HepG2 (cell line): ENCODE measurements around the gene PRMT5. TPM values are rescaled to one million over a fixed set of nuclear protein-coding genes. Genes with fewer than 3 reads are reported as not detected.
A peak's percentile ranks its signal among the peaks of the same experiment; 100 is the strongest.
"Not testable (repeated sequence)": the region's sequence is repeated elsewhere in the genome, so short reads cannot be mapped to it uniquely, and the experiment has no call there.

Experiments used
- CBFB ChIP-seq: sonication (generic); formaldehyde crosslinking; IDR thresholded peaks from 2 replicates; pipeline ENCODE4 v1.4.0; 2020; ENCODE audit warnings: missing genetic modification reagents
- ERF ChIP-seq: IDR thresholded peaks from 2 replicates; pipeline ENCODE4 v1.6.1; 2018; ENCODE audit warnings: missing biosample characterization, missing genetic modification reagents
- FOXA1 ChIP-seq, 2 experiments: fragments of 450-650 bp in 1 of 2; sonication (generic) in 1 of 2; formaldehyde crosslinking in 1 of 2; IDR thresholded peaks; 2 replicates each; pipeline versions ENCODE4 v1.4.0 to v1.6.1; 2016 to 2020; ENCODE audit warnings: missing genetic modification reagents in 1 of 2
- FOXP1 ChIP-seq, 2 experiments: fragments of 450-650 bp in 1 of 2; IDR thresholded peaks; 2 replicates each; pipeline ENCODE4 v1.6.1; 2017 to 2018; ENCODE audit warnings: antibody characterized with exemption in 1 of 2
- GATAD2A ChIP-seq: IDR thresholded peaks from 2 replicates; pipeline ENCODE4 v1.6.1; 2016
- HMG20B ChIP-seq: conservative IDR thresholded peaks from 2 replicates; pipeline ENCODE4 v1.6.1; 2016; ENCODE audit warnings: missing genetic modification reagents, missing compliant biosample characterization
- NFIC ChIP-seq: IDR thresholded peaks from 2 replicates; pipeline ENCODE4 v1.6.1; 2012; ENCODE audit warnings: mild to moderate bottlenecking, low read length, inconsistent platforms
- TBL1XR1 ChIP-seq: fragments of 150-350 bp; IDR thresholded peaks from 2 replicates; pipeline ENCODE4 v1.6.1; 2014; ENCODE audit warnings: borderline replicate concordance, low read length; ENCODE audit not compliant: partially characterized antibody
- TEAD3 ChIP-seq: optimal IDR thresholded peaks from 2 replicates; pipeline ENCODE3; 2016; ENCODE audit warnings: borderline replicate concordance
- ZNF121 ChIP-seq: sonication (generic); formaldehyde crosslinking; IDR thresholded peaks from 2 replicates; pipeline ENCODE4 v1.5.0; 2020; ENCODE audit warnings: mild to moderate bottlenecking, missing genetic modification reagents
- ZNF350 ChIP-seq: sonication (generic); formaldehyde crosslinking; IDR thresholded peaks from 2 replicates; pipeline ENCODE4 v1.4.0; 2020; ENCODE audit warnings: mild to moderate bottlenecking, low read depth, missing genetic modification reagents, borderline replicate concordance
- polyA plus RNA-seq, 8 experiments: library from polyadenylated mRNA; depleted of rRNA in 3 of 8; stranded (reverse) in 7 of 8; unstranded in 1 of 8; fragments of >200 nt; fragmentation: Illumina TruSeq in 4 of 8; extraction: Trizol in 4 of 8; gene quantifications; 2 replicates each; pipeline versions ENCODE4 v1.2.1 to v1.2.3, GENCODE V29; 2011 to 2016; ENCODE audit warnings: low read depth in 4 of 8, missing spikeins in 1 of 8, mixed read lengths in 1 of 8; ENCODE audit not compliant: insufficient read depth in 1 of 8
- total RNA-seq, 5 experiments: library from RNA; depleted of rRNA; stranded (reverse); fragments of >200 nt; fragmentation: Illumina TruSeq; extraction: Trizol; gene quantifications; 2 replicates each; pipeline ENCODE4 v1.2.3, GENCODE V29; 2016; ENCODE audit warnings: low read depth in 1 of 5
- TF ChIP-seq, protein P1 (sequence below): sonication (generic); formaldehyde crosslinking; IDR thresholded peaks from 2 replicates; pipeline ENCODE4 v1.4.0; 2020; ENCODE audit warnings: missing genetic modification reagents
- TF ChIP-seq, protein P2 (sequence below): sonication (generic); formaldehyde crosslinking; IDR thresholded peaks from 2 replicates; pipeline ENCODE4 v1.5.0; 2020; ENCODE audit warnings: mild to moderate bottlenecking, missing genetic modification reagents
- TF ChIP-seq, protein P3 (sequence below), 2 experiments: fragments of 450-650 bp in 1 of 2; sonication (generic) in 1 of 2; formaldehyde crosslinking; IDR thresholded peaks; 2 replicates each; pipeline versions ENCODE4 v1.5.0 to v1.8.0; 2020 to 2022; ENCODE audit warnings: mild to moderate bottlenecking in 1 of 2, missing genetic modification reagents in 1 of 2
- TF ChIP-seq, protein P4 (sequence below): sonication (generic); formaldehyde crosslinking; IDR thresholded peaks from 2 replicates; pipeline ENCODE4 v1.4.0; 2020; ENCODE audit warnings: missing genetic modification reagents
- TF ChIP-seq, protein P5 (sequence below): sonication (generic); formaldehyde crosslinking; IDR thresholded peaks from 2 replicates; pipeline ENCODE4 v1.5.1; 2020; ENCODE audit warnings: mild to moderate bottlenecking, missing genetic modification reagents, moderate library complexity
- TF ChIP-seq, protein P6 (sequence below): sonication (generic); formaldehyde crosslinking; IDR thresholded peaks from 2 replicates; pipeline ENCODE4 v1.4.0; 2020; ENCODE audit warnings: missing genetic modification reagents, low read depth, mild to moderate bottlenecking, borderline replicate concordance

The PRMT5 gene
- total and polyA plus RNA-seq, 2 of the 13 experiments (the other 11 are each of a cell fraction or from before 2014, with no cell fraction given), result 210 to 354 TPM

DNA sequence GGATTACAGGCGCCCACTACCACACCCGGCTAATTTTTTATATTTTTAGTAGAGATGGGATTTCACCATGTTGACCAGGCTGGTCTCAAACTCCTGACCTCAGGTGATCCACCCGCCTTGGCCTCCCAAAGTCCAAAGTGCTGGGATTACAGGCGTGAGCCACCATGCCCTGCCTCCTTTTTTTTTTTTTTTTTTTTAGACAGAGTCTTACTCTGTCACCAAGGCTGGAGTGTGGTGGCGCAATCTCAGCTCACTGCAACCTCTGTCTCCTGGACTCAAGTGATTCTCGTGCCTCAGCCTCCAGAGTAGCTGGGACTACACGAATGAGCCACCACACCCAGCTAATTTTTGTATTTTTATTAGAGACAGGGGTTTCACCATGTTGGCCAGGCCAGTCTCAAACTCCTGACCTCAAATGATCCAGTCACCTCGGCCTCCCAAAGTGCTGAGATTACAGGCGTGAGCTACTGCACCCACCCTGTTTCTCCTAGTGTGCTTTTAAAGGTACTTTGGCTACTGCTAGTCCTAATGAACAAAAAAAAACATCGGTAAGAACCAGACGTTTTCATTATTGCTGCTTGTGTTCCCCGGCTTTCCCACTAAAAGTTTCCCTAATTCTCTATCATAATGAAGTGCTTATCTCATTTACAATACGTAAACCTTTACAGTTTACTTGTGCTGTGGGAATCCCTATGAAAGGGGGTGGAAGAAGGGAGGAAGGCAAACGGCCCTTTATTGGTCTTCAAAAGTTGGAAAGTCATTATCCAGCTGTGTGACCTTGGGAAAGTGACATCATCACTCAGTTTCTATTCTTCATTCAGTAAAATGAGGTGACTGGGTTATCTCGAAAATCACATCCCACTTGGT, 37.0 kb upstream of the PRMT5 start (continued):
- TF ChIP-seq, protein P1, sequence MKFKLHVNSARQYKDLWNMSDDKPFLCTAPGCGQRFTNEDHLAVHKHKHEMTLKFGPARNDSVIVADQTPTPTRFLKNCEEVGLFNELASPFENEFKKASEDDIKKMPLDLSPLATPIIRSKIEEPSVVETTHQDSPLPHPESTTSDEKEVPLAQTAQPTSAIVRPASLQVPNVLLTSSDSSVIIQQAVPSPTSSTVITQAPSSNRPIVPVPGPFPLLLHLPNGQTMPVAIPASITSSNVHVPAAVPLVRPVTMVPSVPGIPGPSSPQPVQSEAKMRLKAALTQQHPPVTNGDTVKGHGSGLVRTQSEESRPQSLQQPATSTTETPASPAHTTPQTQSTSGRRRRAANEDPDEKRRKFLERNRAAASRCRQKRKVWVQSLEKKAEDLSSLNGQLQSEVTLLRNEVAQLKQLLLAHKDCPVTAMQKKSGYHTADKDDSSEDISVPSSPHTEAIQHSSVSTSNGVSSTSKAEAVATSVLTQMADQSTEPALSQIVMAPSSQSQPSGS (CRISPR knock-in tag), result peak; percentile 22
- TF ChIP-seq NFIC (peak; percentile 16; the same call in 1 of the 2 replicates), HMG20B (CRISPR knock-in tag) (0 out of 2 replicates have a peak, but pooled peaks have one; percentile 17), ZNF121 (peak; percentile 65), ZNF350 (CRISPR knock-in tag) (peak; percentile 90; the same call in 1 of the 2 replicates), TEAD3 (CRISPR knock-in tag) (peak; percentile 32), FOXA1 (CRISPR knock-in tag; IDR thresholded peaks at IDR 0.05) (peak; percentile 46), FOXP1 (CRISPR knock-in tag; IDR thresholded peaks at IDR 0.05) (peak; percentile 59), TBL1XR1 (peak; percentile 57), CBFB (peak; percentile 44; the same call in 1 of the 2 replicates), GATAD2A (peak; percentile 71), ERF (peak; percentile 13; the same call in 1 of the 2 replicates)
- TF ChIP-seq, protein P2, sequence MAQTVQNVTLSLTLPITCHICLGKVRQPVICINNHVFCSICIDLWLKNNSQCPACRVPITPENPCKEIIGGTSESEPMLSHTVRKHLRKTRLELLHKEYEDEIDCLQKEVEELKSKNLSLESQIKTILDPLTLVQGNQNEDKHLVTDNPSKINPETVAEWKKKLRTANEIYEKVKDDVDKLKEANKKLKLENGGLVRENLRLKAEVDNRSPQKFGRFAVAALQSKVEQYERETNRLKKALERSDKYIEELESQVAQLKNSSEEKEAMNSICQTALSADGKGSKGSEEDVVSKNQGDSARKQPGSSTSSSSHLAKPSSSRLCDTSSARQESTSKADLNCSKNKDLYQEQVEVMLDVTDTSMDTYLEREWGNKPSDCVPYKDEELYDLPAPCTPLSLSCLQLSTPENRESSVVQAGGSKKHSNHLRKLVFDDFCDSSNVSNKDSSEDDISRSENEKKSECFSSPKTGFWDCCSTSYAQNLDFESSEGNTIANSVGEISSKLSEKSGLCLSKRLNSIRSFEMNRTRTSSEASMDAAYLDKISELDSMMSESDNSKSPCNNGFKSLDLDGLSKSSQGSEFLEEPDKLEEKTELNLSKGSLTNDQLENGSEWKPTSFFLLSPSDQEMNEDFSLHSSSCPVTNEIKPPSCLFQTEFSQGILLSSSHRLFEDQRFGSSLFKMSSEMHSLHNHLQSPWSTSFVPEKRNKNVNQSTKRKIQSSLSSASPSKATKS (CRISPR knock-in tag), result peak; percentile 82; the same call in 1 of the 2 replicates
- TF ChIP-seq, protein P3, sequence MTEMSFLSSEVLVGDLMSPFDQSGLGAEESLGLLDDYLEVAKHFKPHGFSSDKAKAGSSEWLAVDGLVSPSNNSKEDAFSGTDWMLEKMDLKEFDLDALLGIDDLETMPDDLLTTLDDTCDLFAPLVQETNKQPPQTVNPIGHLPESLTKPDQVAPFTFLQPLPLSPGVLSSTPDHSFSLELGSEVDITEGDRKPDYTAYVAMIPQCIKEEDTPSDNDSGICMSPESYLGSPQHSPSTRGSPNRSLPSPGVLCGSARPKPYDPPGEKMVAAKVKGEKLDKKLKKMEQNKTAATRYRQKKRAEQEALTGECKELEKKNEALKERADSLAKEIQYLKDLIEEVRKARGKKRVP (CRISPR knock-in tag; IDR thresholded peaks at IDR 0.05), result peak; percentile 5 to 79; a peak in 3 of 4 replicates
- TF ChIP-seq, protein P4, sequence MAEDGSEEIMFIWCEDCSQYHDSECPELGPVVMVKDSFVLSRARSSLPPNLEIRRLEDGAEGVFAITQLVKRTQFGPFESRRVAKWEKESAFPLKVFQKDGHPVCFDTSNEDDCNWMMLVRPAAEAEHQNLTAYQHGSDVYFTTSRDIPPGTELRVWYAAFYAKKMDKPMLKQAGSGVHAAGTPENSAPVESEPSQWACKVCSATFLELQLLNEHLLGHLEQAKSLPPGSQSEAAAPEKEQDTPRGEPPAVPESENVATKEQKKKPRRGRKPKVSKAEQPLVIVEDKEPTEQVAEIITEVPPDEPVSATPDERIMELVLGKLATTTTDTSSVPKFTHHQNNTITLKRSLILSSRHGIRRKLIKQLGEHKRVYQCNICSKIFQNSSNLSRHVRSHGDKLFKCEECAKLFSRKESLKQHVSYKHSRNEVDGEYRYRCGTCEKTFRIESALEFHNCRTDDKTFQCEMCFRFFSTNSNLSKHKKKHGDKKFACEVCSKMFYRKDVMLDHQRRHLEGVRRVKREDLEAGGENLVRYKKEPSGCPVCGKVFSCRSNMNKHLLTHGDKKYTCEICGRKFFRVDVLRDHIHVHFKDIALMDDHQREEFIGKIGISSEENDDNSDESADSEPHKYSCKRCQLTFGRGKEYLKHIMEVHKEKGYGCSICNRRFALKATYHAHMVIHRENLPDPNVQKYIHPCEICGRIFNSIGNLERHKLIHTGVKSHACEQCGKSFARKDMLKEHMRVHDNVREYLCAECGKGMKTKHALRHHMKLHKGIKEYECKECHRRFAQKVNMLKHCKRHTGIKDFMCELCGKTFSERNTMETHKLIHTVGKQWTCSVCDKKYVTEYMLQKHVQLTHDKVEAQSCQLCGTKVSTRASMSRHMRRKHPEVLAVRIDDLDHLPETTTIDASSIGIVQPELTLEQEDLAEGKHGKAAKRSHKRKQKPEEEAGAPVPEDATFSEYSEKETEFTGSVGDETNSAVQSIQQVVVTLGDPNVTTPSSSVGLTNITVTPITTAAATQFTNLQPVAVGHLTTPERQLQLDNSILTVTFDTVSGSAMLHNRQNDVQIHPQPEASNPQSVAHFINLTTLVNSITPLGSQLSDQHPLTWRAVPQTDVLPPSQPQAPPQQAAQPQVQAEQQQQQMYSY (CRISPR knock-in tag), result 0 out of 2 replicates have a peak, but pooled peaks have one; percentile 23
- TF ChIP-seq, protein P5, sequence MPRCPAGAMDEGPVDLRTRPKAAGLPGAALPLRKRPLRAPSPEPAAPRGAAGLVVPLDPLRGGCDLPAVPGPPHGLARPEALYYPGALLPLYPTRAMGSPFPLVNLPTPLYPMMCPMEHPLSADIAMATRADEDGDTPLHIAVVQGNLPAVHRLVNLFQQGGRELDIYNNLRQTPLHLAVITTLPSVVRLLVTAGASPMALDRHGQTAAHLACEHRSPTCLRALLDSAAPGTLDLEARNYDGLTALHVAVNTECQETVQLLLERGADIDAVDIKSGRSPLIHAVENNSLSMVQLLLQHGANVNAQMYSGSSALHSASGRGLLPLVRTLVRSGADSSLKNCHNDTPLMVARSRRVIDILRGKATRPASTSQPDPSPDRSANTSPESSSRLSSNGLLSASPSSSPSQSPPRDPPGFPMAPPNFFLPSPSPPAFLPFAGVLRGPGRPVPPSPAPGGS, result peak; percentile 66; the same call in 1 of the 2 replicates
- not testable (repeated sequence) for TF ChIP-seq FOXA1, FOXP1 (IDR thresholded peaks at IDR 0.05)
- TF ChIP-seq, protein P6, sequence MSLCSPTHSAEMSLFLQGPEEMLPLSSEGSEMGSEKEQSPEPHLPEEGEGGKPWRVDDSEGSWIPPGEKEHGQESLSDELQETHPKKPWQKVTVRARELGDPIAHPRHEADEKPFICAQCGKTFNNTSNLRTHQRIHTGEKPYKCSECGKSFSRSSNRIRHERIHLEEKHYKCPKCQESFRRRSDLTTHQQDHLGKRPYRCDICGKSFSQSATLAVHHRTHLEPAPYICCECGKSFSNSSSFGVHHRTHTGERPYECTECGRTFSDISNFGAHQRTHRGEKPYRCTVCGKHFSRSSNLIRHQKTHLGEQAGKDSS (CRISPR knock-in tag), result 0 out of 2 replicates have a peak, but pooled peaks have one; percentile 15
